ENCODE measurements around the gene CIAO3. TPM values are rescaled to one million over a fixed set of nuclear protein-coding genes. Genes with fewer than 3 reads are reported as not detected.

Gene CIAO3
- total RNA-seq, 1 experiment from 2014 or later: 50.9 TPM

GRCh38 chr16:700684-701584, 39.9 kb downstream of the CIAO3 start (continued):
- peak; percentile 96 for TF ChIP-seq E2F5 (CRISPR knock-in tag; IDR thresholded peaks at IDR 0.05)
- TF ChIP-seq IRF1 (CRISPR knock-in tag; IDR thresholded peaks at IDR 0.05): peak; percentile 78; the same call in 1 of the 2 replicates
- no peak for TF ChIP-seq CREB1 (CRISPR knock-in tag; IDR thresholded peaks at IDR 0.05)
- TF ChIP-seq ELF4 (CRISPR knock-in tag; IDR thresholded peaks at IDR 0.05; ENCODE audit: low read depth): peak; percentile 93
- TF ChIP-seq TEAD4 (CRISPR knock-in tag; IDR thresholded peaks at IDR 0.05): peak; percentile 89; the same call in 1 of the 2 replicates
- peak; percentile 25; the same call in 1 of the 2 replicates for TF ChIP-seq PREB (CRISPR knock-in tag; IDR thresholded peaks at IDR 0.05; ENCODE audit: borderline replicate concordance)
- peak; percentile 98 for TF ChIP-seq JUN (CRISPR knock-in tag; IDR thresholded peaks at IDR 0.05)
- 0 out of 2 replicates have a peak, but pooled peaks have one; percentile 75 for TF ChIP-seq IRF2 (CRISPR knock-in tag; IDR thresholded peaks at IDR 0.05; ENCODE audit: borderline replicate concordance, low read depth)

GRCh38 chr16:698911-699671, 41.7 kb downstream of the CIAO3 start:
- Mint-ChIP-seq H3K27ac (no peak overlapping the region), H3K27me3 (ENCODE audit: low read depth) (peaks cover 85% of the 10 kb centered on the region), H3K4me1 (peaks cover 4% of the 10 kb centered on the region; the same call in 1 of the 2 replicates), H3K36me3 (no peaks in the 10 kb centered on the region), H3K4me3 (no peak overlapping the region), H3K9me3 (no peaks in the 10 kb centered on the region)
- DNase-seq (ENCODE audit: low spot score) (no peak), ATAC-seq (no peak)
- TF ChIP-seq PRRX2 (CRISPR knock-in tag; IDR thresholded peaks at IDR 0.05): no peak
- ChIA-PET POLR2A (no interaction called here), CTCF (no interaction called here)

- Mint-ChIP-seq H3K27me3 (ENCODE audit: low read depth) (peaks cover 80% of the 10 kb centered on the region), H3K27ac (no peak overlapping the region), H3K4me3 (peak overlapping the region; percentile 74), H3K36me3 (no peaks in the 10 kb centered on the region), H3K4me1 (peaks cover 4% of the 10 kb centered on the region; the same call in 1 of the 2 replicates), H3K9me3 (no peaks in the 10 kb centered on the region)
- ATAC-seq (peak; percentile 18), DNase-seq (ENCODE audit: low spot score) (peak; percentile 68)
- CTCF ChIA-PET: interaction anchor here (1.0 to 2.5 kb wide), 19 partner anchors 9 to 208 kb away, joined by 3 to 12 read pairs (median 5); partner anchors contain the start of genes CHTF18, CIAO3, JMJD8 and METRN
- POLR2A ChIA-PET: interaction anchor here (1.0 to 2.0 kb wide), 6 partner anchors 9 to 93 kb away, joined by 3 to 6 read pairs (median 4); partner anchors contain the start of genes CHTF18, JMJD8, RPUSD1 and STUB1
- TF ChIP-seq GTF2I (CRISPR knock-in tag; conservative IDR thresholded peaks at IDR 0.05): no peak
- TF ChIP-seq TCF7 (CRISPR knock-in tag; IDR thresholded peaks at IDR 0.05; ENCODE audit: low read depth): peak; percentile 36; the same call in 1 of the 2 replicates
- TF ChIP-seq ZBTB43 (CRISPR knock-in tag; IDR thresholded peaks at IDR 0.05): peak; percentile 82; the same call in 1 of the 2 replicates
- TF ChIP-seq SMAD3 (CRISPR knock-in tag; IDR thresholded peaks at IDR 0.05; ENCODE audit: borderline replicate concordance): 0 out of 2 replicates have a peak, but pooled peaks have one; percentile 46
- no peak for TF ChIP-seq AFF4 (CRISPR knock-in tag; IDR thresholded peaks at IDR 0.05; ENCODE audit: borderline replicate concordance)
- TF ChIP-seq ATF2 (CRISPR knock-in tag; IDR thresholded peaks at IDR 0.05; ENCODE audit: borderline replicate concordance, low read depth): no peak; the same call in 1 of the 2 replicates
- TF ChIP-seq ZNF423 (CRISPR knock-in tag; IDR thresholded peaks at IDR 0.05): no peak
Observed at GRCh38 chr16:695355-696089, 45.3 kb downstream of the CIAO3 start.
